Measurements from ENCODE around the gene WSB1.

Gene WSB1

DNA sequence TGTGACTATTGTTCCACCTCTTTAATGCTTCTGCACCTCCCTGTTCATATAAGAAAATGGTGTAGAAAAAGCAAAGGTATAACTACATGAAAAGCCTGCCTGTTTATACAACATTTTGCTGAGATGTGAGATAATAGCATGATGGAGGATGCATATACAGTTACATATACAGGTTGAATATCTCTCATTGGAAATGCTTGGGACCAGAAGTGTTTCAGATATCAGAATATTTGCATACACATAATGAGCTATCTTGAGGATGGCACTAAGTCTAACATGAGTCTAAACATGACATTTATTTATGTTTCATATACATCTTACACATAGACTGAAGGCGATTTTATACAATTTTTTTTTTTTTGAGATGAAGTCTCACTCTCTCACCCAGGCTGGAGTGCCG, 5.7 kb upstream of the WSB1 start:
- H3K9me3 ChIP-seq (ENCODE audit: control insufficient read depth, insufficient read depth, low read depth, low read length): no peaks in the 10 kb centered on the region
- ChIA-PET CTCF (interaction anchor here (1.7 kb wide), 1 partner anchor 51 kb away, joined by 5 read pairs; no protein-coding TSS in a partner anchor), POLR2A (no interaction called here)
- H3K27ac ChIP-seq (ENCODE audit: extremely low read depth, low read depth, low read length): no peak overlapping the region
- no peaks in the 10 kb centered on the region for H3K36me3 ChIP-seq (ENCODE audit: control insufficient read depth in 2 of 2, insufficient read depth in 1 of 2, low read length in 2 of 2)
- H3K4me1 ChIP-seq (ENCODE audit: control insufficient read depth, insufficient read depth, low read length): no peaks in the 10 kb centered on the region; the same call in 1 of the 2 replicates
- H3K4me3 ChIP-seq (ENCODE audit: low read depth, low read length): no peak overlapping the region
- TF ChIP-seq ZNF248 (tag by site-specific recombination; IDR thresholded peaks at IDR 0.05): no peak
- no peak for TF ChIP-seq SCRT2 (tag by site-specific recombination; IDR thresholded peaks at IDR 0.05)
- TF ChIP-seq ZFP37 (tag by site-specific recombination; IDR thresholded peaks at IDR 0.05): peak; percentile 99
- TF ChIP-seq ZNF311 (tag by site-specific recombination; IDR thresholded peaks at IDR 0.05; ENCODE audit: borderline replicate concordance): no peak
- TF ChIP-seq, protein P1, sequence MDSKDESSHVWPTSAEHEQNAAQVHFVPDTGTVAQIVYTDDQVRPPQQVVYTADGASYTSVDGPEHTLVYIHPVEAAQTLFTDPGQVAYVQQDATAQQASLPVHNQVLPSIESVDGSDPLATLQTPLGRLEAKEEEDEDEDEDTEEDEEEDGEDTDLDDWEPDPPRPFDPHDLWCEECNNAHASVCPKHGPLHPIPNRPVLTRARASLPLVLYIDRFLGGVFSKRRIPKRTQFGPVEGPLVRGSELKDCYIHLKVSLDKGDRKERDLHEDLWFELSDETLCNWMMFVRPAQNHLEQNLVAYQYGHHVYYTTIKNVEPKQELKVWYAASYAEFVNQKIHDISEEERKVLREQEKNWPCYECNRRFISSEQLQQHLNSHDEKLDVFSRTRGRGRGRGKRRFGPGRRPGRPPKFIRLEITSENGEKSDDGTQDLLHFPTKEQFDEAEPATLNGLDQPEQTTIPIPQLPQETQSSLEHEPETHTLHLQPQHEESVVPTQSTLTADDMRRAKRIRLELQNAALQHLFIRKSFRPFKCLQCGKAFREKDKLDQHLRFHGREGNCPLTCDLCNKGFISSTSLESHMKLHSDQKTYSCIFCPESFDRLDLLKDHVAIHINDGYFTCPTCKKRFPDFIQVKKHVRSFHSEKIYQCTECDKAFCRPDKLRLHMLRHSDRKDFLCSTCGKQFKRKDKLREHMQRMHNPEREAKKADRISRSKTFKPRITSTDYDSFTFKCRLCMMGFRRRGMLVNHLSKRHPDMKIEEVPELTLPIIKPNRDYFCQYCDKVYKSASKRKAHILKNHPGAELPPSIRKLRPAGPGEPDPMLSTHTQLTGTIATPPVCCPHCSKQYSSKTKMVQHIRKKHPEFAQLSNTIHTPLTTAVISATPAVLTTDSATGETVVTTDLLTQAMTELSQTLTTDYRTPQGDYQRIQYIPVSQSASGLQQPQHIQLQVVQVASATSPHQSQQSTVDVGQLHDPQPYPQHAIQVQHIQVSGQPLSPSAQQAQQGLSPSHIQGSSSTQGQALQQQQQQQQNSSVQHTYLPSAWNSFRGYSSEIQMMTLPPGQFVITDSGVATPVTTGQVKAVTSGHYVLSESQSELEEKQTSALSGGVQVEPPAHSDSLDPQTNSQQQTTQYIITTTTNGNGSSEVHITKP (tag by site-specific recombination; IDR thresholded peaks at IDR 0.05): no peak
- no peak for TF ChIP-seq ZNF571 (tag by site-specific recombination; IDR thresholded peaks at IDR 0.05)
- no peak for TF ChIP-seq ZBTB8A (tag by site-specific recombination; IDR thresholded peaks at IDR 0.05)
- no peak for TF ChIP-seq ZNF660 (tag by site-specific recombination; IDR thresholded peaks at IDR 0.05)

DNA sequence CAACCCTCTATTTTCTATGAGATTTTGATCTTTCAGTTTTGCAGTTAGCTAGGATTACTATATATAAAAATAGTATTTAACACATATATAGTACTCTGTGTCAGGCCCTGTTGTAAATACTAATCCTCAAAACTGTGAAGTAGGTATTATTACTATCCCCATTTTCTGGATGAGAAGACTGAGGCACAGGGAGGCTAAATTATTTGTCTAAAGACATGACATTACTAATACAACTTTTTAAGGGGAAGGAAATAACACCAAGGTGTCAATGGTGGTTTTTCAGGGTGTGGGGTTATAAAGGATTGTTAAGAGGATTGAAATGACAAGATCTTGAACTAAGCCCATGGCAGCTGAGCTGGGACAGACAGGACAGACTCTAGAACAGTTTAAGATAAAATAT, 4.1 kb upstream of the WSB1 start:
- Histone ChIP-seq H3K36me3 (ENCODE audit: control insufficient read depth in 2 of 2, insufficient read depth in 1 of 2, low read length in 2 of 2) (no peaks in the 10 kb centered on the region), H3K4me3 (ENCODE audit: low read depth, low read length) (no peak overlapping the region), H3K4me1 (ENCODE audit: control insufficient read depth, insufficient read depth, low read length) (peaks cover 4% of the 10 kb centered on the region), H3K9me3 (ENCODE audit: control insufficient read depth, insufficient read depth, low read depth, low read length) (no peaks in the 10 kb centered on the region), H3K27ac (ENCODE audit: extremely low read depth, low read depth, low read length) (no peak overlapping the region)
- ChIA-PET POLR2A (no interaction called here), CTCF (interaction anchor here (0.7 to 3.1 kb wide), 6 partner anchors 10 to 166 kb away, joined by 3 to 11 read pairs (median 4); no protein-coding TSS in a partner anchor)
- TF ChIP-seq ATF2 (tag by site-specific recombination; IDR thresholded peaks at IDR 0.05; ENCODE audit: low read depth): no peak
- TF ChIP-seq HOXA7 (CRISPR knock-in tag; IDR thresholded peaks at IDR 0.05; ENCODE audit: borderline replicate concordance): no peak
- TF ChIP-seq ZIC2 (tag by site-specific recombination; IDR thresholded peaks at IDR 0.05): no peak
- TF ChIP-seq YY2 (tag by site-specific recombination; IDR thresholded peaks at IDR 0.05): no peak
- TF ChIP-seq HOXC10 (CRISPR knock-in tag; IDR thresholded peaks at IDR 0.05): no peak
- no peak for TF ChIP-seq ZNF433 (tag by site-specific recombination; IDR thresholded peaks at IDR 0.05; ENCODE audit: low read depth)
- TF ChIP-seq ZNF707 (tag by site-specific recombination; IDR thresholded peaks at IDR 0.05): no peak
- TF ChIP-seq KLF1 (tag by site-specific recombination; IDR thresholded peaks at IDR 0.05): no peak
- TF ChIP-seq ZNF473 (tag by site-specific recombination; IDR thresholded peaks at IDR 0.05): no peak
- TF ChIP-seq ZNF341 (tag by site-specific recombination; IDR thresholded peaks at IDR 0.05; ENCODE audit: low read depth): no peak
- no peak for TF ChIP-seq ZSCAN4 (tag by site-specific recombination; IDR thresholded peaks at IDR 0.05)
- TF ChIP-seq RBAK (tag by site-specific recombination; IDR thresholded peaks at IDR 0.05): no peak
- TF ChIP-seq ZNF335 (tag by site-specific recombination; conservative IDR thresholded peaks at IDR 0.05): no peak
- TF ChIP-seq ZSCAN16 (tag by site-specific recombination; IDR thresholded peaks at IDR 0.05): no peak

All from HEK293 (cell line).